HTR-8/SVneo (cell line): Measurements from ENCODE around the gene CTCF.
A peak's percentile ranks its signal among the peaks of the same experiment; 100 is the strongest.

ENCODE experiments used
- DNase-seq: peaks from one replicate; pipeline ENCODE4 v3.0.0; 2011; ENCODE audit warnings: low spot score, mixed read lengths; ENCODE audit not compliant: insufficient read length
- FAIRE-seq: peaks from 2 replicates; lab custom pipeline; 2011; peaks lifted over from hg19 to GRCh38; lab: Jason Lieb, UNC

The CTCF gene

DNA sequence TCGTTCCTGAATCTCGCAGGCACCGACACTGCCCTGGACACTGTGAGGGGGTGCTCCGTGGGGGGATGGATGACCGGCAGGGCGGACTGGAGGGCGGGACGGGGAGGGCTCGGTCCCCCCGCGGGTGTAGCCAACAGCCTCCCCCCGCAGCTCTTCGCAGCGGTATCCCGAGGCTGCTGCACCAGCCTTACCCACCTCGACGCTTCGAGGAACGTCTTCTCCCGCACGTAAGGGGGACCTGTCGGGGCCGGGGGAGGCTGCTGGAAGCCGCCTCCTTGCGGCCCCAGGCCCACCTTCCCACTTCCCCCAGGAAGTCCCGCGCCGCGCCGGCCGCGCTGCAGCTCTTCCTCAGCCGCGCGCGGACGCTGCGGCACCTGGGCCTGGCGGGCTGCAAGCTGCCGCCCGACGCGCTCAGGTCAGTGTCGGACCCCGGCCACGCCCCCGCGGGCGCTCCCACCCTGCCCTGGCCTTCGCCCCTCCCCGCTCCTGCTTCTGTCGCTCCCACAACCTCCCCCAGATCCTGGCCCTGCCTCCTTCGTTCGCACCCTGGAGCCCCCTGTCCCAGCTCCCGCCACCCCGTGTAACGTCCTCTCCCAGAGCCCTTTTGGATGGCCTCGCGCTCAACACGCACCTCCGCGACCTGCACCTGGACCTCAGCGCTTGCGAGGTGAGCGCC lies 85.9 kb downstream of the CTCF start:
- no peak for DNase-seq
- FAIRE-seq: no peak

DNA sequence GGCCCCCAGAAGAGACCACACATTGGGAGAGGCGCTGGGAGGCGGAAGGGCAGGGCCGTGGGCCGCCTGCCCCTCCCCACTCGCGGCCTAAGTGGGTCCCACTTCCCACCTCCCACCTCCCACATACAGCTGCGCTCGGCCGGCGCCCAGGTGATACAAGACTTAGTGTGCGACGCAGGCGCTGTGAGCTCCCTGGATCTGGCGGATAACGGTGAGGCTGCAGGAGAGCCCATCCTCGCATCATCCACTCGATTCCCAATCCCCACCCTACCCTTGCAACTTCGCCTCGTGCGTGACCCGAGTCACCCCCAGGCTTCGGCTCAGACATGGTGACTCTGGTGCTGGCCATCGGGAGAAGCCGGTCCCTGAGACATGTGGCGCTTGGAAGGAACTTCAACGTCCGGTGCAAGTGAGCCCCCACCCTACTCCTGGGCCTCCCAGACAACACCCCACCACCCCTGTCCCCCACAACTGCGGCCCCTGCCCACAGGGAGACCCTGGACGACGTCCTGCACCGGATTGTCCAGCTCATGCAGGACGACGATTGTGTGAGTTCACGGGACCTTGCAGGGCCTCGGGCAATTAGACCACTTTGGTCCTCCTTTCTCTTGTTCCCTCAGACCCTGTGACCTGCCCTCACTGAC lies 86.6 kb downstream of the CTCF start:
- no peak for FAIRE-seq
- DNase-seq: no peak

DNA sequence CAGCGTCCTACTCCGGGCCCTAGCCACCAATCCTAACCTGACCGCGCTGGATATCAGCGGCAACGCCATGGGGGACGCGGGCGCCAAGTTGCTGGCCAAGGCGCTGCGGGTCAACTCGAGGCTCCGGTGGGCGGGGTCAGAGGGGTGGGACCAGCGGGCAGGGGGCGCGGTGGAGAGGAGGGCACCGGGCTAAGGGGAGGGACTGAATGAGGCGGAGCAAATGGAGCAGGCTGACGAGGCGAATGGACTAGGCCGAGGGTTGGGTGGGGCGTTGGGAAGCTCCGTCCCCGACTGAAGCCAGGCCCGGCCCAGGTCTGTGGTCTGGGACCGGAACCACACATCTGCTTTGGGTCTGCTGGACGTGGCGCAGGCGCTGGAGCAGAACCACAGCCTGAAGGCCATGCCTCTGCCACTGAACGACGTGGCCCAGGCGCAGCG lies 87.2 kb downstream of the CTCF start:
- no peak for FAIRE-seq
- no peak for DNase-seq

DNA sequence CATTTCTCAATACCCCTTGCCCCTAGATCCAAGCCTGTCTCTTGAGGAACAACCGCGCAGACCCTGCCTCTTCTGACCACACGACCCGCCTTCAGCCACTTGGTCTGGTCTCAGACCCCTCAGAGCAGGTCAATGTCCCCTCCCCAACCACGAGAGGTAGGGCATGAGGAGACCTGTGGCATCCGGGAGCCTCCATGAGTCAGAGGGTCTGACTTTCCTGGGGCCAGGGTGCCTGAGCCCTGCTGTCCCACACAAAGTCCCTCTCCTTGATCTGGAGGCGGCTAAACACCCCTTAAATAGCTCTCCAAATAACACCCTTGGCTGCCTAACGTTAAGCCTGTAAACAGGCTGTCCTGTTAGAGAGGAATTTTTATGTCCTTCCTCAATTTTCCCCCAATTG lies 87.7 kb downstream of the CTCF start:
- FAIRE-seq (no peak), DNase-seq (no peak)

DNA sequence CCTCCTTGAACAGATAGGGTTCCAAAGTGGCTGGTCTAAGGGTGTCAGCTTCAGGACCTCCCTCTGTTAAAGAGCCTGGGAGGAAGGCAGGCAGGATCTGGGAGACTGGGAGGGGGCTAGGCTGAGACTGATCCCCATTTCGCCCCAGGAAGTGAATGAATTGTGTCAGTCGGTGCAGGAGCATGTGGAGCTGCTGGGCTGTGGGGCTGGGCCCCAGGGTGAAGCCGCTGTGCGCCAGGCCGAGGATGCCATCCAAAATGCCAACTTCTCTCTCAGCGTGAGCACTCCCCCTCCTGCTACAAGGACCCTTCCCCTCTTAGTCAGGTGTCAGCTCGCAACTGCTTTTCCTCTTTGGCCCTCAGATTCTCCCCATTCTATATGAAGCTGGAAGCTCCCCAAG lies 88.7 kb downstream of the CTCF start:
- no peak for FAIRE-seq

DNA sequence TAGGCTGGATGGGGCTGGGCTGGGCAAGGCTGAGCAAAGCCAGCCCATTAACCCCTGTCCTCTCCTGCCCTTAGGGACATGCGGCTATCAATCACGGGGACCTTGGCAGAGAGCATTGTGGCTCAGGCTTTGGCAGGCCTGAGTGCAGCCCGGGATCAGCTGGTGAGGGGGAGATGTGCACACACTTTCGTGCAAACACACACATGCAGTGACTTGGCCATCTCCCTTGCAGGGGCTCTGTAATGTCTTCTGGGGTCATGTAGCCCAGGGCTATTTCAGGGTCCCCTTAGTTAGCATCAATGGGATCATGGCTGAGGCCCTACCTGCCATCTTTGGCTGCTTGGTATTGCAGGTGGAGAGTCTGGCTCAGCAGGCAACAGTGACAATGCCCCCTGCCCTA lies 89.5 kb downstream of the CTCF start:
- no peak for FAIRE-seq
- no peak for DNase-seq

More for the DNA sequence above, 88.7 kb downstream of the CTCF start:
- no peak for DNase-seq

DNA sequence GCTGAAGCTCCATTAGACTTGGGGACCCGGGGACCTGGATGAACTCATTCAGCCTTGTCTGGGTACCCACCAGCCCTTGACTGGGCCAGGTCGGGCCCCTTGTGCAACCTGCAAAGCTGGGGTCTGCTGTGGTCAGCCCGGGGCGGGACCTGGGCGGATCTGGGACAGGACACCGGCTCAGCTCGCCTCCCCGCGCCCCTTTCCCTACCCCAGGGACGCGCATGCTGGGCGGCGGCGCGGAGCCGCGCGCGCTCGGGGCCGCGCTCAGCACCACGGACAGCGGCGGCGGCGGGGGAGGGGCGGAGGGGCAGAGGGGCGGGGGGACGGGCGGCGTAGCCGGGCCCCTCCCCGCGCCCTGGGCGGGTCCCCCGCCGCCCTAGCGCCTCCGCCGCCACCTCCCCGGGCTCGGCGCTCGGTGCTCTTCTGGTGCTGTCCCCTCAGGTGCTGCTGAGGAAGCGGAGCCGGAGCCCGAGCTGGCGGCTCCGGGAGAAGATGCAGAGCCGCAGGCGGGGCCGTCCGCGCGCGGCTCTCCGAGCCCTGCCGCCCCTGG lies 90.3 kb downstream of the CTCF start:
- FAIRE-seq (peak; percentile 26), DNase-seq (peak; percentile 73)

DNA sequence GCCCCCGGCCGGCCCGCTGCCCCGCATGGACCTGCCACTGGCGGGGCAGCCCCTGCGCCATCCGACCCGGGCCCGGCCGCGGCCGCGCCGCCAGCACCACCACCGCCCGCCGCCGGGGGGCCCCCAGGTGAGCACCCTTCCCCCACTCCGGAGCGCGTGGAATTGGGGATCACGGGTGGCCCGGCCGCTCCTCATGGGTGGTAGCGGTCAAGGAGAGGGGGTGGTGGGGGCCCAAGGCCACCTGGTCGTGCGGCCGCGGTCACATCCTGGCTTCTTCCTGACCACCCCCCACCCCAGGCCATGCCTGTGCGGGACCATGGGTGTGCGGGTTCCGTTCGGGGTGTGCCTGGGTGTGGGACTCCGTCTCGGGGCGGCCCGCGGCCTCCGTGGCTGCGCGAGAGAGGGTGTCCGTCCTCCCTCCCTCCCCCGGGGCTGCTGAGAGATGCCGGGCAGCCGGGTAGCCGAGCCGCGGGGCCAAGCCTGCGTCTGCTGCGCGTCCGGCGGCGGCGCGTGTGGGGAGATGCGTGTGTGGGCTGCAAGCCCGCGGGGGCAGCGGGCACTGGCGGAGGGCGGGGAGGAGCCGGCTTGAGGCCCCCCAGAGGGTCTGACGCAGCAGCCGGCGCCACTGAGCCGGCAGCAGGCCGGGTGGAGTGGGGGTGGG lies 90.9 kb downstream of the CTCF start:
- DNase-seq (no peak), FAIRE-seq (peak; percentile 49)

DNA sequence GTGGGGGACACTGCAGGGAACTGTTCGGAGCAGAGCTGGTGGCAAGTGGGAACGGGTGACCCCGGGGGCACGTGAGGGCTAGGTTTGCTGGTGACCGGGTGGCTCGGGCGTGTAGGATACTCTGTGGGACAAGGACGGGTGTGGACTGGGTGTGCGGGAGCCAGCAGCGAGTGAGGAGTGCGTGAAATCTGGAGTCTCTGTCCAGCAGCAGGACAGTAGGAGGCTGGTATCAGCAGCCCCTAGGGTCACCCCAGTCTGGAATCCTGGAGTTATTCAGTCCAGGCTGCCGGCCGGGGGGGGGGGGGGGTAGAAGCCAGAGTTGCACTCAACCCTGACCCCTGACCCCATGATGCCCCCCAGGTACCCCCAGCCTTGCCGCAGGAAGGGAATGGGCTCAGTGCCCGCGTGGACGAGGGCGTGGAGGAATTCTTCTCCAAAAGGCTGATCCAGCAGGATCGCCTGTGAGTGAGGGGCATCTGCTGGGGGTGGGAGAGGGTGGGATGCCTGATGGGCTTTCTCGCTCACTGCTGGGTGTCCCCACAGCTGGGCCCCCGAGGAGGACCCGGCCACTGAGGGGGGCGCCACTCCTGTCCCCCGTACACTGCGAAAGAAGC lies 91.6 kb downstream of the CTCF start:
- FAIRE-seq: no peak
- no peak for DNase-seq

DNA sequence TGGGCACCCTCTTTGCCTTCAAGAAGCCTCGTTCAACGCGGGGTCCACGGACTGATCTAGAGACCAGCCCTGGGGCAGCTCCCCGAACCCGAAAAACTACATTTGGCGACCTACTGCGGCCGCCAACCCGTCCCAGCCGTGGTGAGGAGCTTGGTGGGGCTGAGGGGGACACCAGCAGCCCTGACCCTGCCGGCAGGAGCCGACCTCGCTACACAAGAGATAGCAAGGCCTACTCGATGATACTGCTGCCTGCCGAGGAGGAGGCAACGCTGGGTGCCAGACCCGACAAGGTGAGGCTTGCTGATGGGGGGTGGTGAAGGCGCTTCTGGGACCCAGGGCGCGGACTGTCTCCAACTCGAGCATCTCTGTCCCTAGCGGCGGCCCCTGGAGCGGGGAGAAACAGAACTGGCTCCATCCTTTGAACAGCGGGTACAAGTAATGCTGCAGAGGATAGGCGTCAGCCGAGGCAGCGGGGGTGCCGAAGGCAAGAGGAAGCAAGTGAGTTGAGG lies 92.1 kb downstream of the CTCF start:
- DNase-seq: no peak

DNA sequence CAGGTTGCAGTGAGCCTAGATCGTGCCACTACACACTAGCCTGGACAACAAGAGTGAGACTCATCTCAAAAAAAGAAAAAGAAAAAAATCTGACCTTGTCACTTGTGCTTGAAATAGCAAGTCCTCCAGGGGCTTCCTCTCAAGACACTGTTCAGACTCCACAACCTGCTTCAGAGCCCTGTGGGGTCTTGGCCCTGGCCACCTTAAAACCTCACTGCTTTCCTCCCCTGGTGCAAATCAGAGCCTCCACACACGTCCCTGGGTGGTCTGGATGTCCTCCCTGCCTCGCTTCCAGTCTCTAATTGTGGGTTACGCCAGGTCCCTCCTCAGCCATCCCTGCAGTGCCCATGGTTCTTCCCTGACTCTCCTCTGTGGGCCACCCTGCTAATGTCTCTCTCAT lies 93.0 kb downstream of the CTCF start:
- no peak for FAIRE-seq

More for the DNA sequence above, 92.1 kb downstream of the CTCF start:
- no peak for FAIRE-seq

DNA sequence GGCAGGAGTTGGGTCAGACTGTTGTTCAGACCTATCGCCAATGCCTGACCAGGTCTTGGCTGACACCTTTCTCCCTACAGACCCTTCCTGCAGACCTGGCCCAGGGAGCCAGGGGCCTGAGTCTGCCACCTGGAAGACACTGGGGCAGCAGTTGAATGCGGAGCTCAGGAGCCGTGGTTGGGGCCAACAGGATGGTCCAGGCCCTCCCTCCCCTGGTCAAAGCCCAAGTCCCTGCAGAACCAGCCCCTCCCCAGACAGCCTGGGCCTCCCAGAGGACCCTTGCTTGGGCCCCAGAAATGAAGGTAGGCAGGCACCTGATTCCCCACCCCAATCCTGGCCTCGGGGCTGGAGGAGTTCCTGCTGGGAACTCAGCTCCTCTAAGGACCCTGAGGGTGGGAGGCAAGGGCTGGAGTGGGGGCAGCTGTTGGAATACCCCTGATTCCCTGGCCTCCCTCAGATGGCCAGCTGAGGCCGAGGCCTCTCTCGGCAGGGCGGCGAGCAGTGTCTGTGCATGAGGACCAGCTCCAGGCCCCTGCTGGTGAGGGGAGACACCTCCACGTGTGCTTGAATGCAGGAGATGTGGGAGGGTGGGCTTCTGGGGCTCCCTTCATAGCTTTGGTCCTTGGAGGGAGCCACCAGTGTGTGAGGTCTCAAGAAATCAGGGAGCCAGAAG lies 94.2 kb downstream of the CTCF start:
- FAIRE-seq: no peak
- no peak for DNase-seq

More for the DNA sequence above, 93.0 kb downstream of the CTCF start:
- DNase-seq: no peak

DNA sequence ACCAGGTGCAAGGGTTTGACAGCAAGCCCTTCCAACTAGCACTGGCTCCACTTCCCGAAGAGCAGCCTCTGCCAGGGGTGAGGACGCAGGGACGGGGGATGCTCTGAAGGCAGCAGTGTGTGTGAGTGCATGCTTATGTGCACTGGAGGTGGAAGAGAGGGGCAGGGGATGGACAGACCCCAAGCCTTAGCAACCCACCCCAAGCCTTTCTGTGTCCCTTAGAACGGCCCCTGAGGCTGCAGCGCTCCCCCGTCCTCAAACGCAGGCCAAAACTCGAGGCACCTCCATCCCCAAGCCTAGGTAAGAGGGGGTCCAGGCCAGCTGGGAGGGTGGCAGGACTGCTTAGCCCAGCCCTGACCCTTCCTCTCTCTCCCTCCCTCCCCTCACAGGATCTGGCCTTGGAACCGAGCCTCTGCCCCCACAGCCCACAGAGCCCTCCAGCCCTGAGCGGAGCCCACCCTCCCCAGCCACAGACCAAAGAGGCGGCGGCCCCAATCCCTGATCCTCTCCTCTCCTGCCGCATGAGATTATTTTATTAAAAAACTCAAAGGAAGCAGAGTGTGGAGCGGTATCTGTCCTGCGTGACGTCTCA lies 94.8 kb downstream of the CTCF start:
- FAIRE-seq (no peak), DNase-seq (no peak)

DNA sequence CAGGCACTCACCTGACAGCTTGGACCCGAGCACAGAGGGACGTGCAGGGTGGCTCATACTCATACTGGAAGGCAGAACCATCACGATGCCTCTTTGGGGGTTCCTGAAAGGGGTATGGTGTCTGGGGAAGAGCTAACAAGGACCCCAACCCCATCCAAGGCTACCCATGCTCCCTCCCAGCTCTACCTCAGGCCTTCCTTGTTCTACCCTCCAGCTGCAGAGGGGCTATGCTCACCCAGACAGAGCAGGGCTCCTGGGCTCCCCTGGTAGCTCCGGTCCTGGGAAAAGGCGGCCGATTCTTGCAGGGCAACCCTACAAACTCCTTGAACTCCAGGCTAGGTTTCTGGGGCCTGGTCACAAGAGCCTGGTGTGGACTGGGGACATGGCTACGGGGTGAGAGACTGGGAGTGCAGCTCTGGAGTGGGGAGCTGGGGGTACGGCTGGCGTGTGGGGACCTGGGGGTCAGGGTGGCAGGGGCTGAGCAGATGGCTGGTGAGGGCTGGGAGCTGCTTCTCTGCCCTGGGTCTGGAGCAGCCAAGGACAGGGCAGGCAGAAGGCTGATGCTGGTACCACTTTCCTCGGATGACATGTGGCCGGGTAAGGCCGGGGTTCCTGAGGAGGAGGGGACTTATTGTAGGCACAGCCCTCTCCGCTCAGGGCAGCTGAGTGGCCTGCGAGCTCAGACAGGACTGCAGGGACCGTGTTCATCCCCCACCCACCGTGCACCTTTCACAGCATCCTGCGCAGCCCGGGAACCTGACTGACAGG lies 95.6 kb downstream of the CTCF start:
- FAIRE-seq (no peak), DNase-seq (no peak)

DNA sequence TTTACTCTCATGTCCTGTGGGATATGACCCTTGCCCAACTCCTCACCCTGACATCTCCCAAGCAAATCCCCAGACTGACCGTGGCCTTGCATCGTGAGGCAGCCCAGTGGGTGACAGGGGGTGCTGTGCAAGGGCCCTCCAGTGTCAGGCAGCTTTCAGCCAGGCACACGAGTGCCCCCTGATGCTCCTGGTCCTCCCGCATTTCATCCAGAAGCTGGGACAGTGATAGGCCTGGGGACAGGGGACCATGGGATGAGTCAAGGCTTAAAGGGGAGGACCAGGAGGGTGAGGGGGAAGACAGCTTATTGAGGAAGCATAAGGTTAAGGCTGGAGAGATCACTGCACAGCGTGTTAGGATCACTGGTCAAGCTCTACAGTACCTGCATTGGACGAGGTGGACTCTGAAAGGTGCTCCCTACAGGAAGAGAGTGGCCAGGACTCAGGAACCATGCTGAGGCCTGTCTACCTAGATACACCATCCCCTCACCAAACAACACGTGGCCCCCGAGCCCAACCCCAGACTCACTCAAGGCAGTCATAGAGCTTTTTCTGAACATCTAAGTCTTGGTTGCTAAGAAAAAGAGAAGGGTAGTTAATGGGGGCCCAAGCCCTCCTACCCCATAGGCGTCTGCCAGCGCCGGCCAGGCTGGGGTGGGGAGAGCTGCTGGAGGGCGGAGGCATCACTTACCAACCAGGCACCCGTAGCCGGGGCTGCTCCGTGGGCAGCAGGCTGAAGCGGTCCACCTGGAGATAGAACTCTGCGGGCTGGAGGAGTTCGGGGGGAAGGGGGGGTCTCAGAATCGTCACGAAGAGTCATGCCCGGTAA lies 96.7 kb downstream of the CTCF start:
- no peak for DNase-seq
- FAIRE-seq: no peak

DNA sequence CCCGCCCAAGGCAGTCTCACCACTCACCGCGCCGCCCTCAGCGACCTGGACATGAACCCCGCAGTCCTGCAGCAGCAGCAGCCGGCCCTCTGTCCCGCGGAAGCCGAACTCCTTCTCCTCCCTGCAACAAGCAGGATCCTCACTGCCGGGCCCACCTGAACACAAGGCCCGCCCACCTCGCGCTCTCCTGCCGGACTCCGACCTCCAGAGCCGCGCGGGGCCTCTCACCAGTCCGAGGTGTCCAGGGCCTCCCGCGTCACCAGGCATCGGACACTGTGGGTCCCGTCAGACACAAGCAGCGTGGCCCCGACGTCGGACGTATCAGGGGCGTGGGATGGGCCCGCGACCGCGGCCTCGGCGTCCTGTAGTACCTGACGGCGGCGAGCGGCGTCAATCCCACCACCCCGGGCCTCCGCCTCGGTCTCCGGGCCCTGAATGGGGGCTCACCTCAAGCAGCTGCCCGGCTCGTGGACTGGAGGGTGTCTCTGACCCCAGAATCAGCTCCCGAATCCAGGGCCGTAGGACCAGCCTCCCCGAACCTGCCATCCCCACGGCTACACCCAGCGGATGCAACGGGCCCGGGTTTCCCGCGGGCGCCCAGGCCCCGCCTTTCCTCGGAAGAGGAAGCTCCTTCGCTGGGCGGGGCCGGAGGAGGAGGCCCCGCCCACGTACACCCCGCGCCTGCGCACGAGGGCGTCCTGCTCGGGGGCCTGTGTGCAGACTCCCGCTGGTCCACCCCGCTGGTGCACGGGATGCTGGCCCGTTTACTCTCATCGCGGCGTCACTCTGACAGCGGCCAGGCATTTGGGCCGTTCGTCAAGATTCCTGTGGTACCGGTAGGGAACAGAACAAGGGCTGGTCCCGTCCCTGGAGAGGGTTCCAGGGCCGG lies 97.6 kb downstream of the CTCF start, which contains the start of gene ACD:
TSS of gene ACD (minus strand) at position 586 of the 889 bp plus-strand sequence. CDS start at position 546, 40 bp downstream.
- DNase-seq: peak; percentile 98
- no peak for FAIRE-seq

DNA sequence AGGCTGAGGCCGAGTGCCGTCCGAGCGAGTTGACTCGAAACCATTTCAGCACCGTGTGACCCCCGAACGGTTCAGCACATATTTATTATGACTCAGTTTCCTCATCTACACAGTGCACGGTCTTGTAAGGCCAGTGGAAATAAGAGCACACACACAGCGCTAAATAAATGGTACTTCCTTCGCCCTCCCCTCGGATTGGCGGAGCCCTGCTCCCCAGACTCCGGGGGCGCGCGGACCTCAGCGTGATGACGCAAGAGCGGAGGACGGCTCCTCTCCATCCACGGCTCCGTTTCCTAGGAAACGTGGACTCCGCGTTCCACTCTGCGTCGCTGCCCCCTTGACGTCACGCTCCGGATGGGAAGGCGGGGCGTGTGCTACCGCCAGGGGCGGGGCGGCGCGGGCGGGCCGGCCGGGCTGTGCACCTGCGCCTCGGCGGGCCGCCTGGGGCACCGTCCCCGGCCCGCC lies 98.3 kb downstream of the CTCF start, which contains the start of gene PARD6A:
TSS of gene PARD6A (plus strand) at position 397 of the 465 bp plus-strand sequence. CDS start 79 bp downstream, outside the sequence.
- DNase-seq (peak; percentile 99), FAIRE-seq (peak; percentile 99)
